Measurements from ENCODE around the gene GON4L.
"Not testable (repeated sequence)": the region's sequence is repeated elsewhere in the genome, so short reads cannot be mapped to it uniquely, and the experiment has no call there.

GON4L gene

GRCh38 chr1:155709391-155709790, 147.6 kb downstream of the GON4L start:
- Histone ChIP-seq H3K9me3 (ENCODE audit: control insufficient read depth, low read length) (no peaks in the 10 kb centered on the region), H3K27me3 (ENCODE audit: control insufficient read depth, insufficient read depth, low read length, poor library complexity, severe bottlenecking) (no peaks in the 10 kb centered on the region), H3K4me1 (ENCODE audit: control insufficient read depth, insufficient read depth, low read length) (no peaks in the 10 kb centered on the region), H3K36me3 (ENCODE audit: control insufficient read depth, insufficient read depth, low read length) (no peaks in the 10 kb centered on the region), H3K27ac (ENCODE audit: insufficient read depth, low read depth, low read length, poor library complexity, severe bottlenecking) (no peak overlapping the region), H3K4me3 (ENCODE audit: insufficient read depth, low read depth, low read length) (no peak overlapping the region)
- WGBS, 2 experiments, result 97 to 100% methylated on average over 2 to 3 of the region's 3 CpGs

GRCh38 chr1:155706139-155706538, 150.9 kb downstream of the GON4L start:
- 92 to 95% methylated on average over 5 of the region's 5 CpGs for WGBS, 2 experiments
- Histone ChIP-seq H3K4me3 (ENCODE audit: insufficient read depth, low read depth, low read length) (no peak overlapping the region), H3K27ac (ENCODE audit: insufficient read depth, low read depth, low read length, poor library complexity, severe bottlenecking) (no peak overlapping the region), H3K9me3 (ENCODE audit: control insufficient read depth, low read length) (no peaks in the 10 kb centered on the region), H3K4me1 (ENCODE audit: control insufficient read depth, insufficient read depth, low read length) (no peaks in the 10 kb centered on the region), H3K27me3 (ENCODE audit: control insufficient read depth, insufficient read depth, low read length, poor library complexity, severe bottlenecking) (no peaks in the 10 kb centered on the region), H3K36me3 (ENCODE audit: control insufficient read depth, insufficient read depth, low read length) (no peaks in the 10 kb centered on the region)

GRCh38 chr1:155704414-155704813, 152.6 kb downstream of the GON4L start:
- 94 to 99% methylated on average over 4 of the region's 5 CpGs for WGBS, 2 experiments
- H3K4me3 ChIP-seq (ENCODE audit: insufficient read depth, low read depth, low read length); H3K27me3 ChIP-seq (ENCODE audit: control insufficient read depth, insufficient read depth, low read length, poor library complexity, severe bottlenecking); H3K9me3 ChIP-seq (ENCODE audit: control insufficient read depth, low read length); H3K36me3 ChIP-seq (ENCODE audit: control insufficient read depth, insufficient read depth, low read length); H3K27ac ChIP-seq (ENCODE audit: insufficient read depth, low read depth, low read length, poor library complexity, severe bottlenecking); H3K4me1 ChIP-seq (ENCODE audit: control insufficient read depth, insufficient read depth, low read length): not testable (repeated sequence)

- no peaks in the 10 kb centered on the region for H3K27me3 ChIP-seq (ENCODE audit: control insufficient read depth, insufficient read depth, low read length, poor library complexity, severe bottlenecking)
- H3K4me3 ChIP-seq (ENCODE audit: insufficient read depth, low read depth, low read length), result no peak overlapping the region
- no peaks in the 10 kb centered on the region for H3K9me3 ChIP-seq (ENCODE audit: control insufficient read depth, low read length)
- H3K36me3 ChIP-seq (ENCODE audit: control insufficient read depth, insufficient read depth, low read length), result no peaks in the 10 kb centered on the region
- 90 to 92% methylated on average over 6 of the region's 6 CpGs for WGBS, 2 experiments
- no peak overlapping the region for H3K27ac ChIP-seq (ENCODE audit: insufficient read depth, low read depth, low read length, poor library complexity, severe bottlenecking)
- H3K4me1 ChIP-seq (ENCODE audit: control insufficient read depth, insufficient read depth, low read length), result no peaks in the 10 kb centered on the region
Observed at GRCh38 chr1:155703216-155703615, 153.8 kb downstream of the GON4L start.

GRCh38 chr1:155701675-155702074, 155.3 kb downstream of the GON4L start:
- H3K4me1 ChIP-seq (ENCODE audit: control insufficient read depth, insufficient read depth, low read length); H3K4me3 ChIP-seq (ENCODE audit: insufficient read depth, low read depth, low read length); H3K36me3 ChIP-seq (ENCODE audit: control insufficient read depth, insufficient read depth, low read length); H3K27me3 ChIP-seq (ENCODE audit: control insufficient read depth, insufficient read depth, low read length, poor library complexity, severe bottlenecking); H3K27ac ChIP-seq (ENCODE audit: insufficient read depth, low read depth, low read length, poor library complexity, severe bottlenecking); H3K9me3 ChIP-seq (ENCODE audit: control insufficient read depth, low read length): not testable (repeated sequence)
- whole genome bisulfite sequencing, 2 experiments, result 88% methylated on average over 2 of the region's 2 CpGs; no CpG with 5 or more reads in 1 of the 2 experiments
